HUES6 (cell line): ENCODE measurements around the gene PPP6R1.
A peak's percentile ranks its signal among the peaks of the same experiment; 100 is the strongest.

Experiments
- H3K27ac ChIP-seq: 2 replicates; pipeline ENCODE4 v1.7.0; 2013; ENCODE audit warnings: low read depth, mild to moderate bottlenecking, low read length, inconsistent platforms
- H3K27me3 ChIP-seq: 2 replicates; pipeline ENCODE4 v1.6.1; 2013; ENCODE audit warnings: low read length; ENCODE audit not compliant: control insufficient read depth, insufficient read depth
- H3K36me3 ChIP-seq: 2 replicates; pipeline ENCODE4 v1.6.1; 2013; ENCODE audit warnings: low read length; ENCODE audit not compliant: control insufficient read depth, insufficient read depth
- H3K4me1 ChIP-seq: 2 replicates; pipeline ENCODE4 v1.6.1; 2013; ENCODE audit warnings: low read length; ENCODE audit not compliant: control insufficient read depth, insufficient read depth
- H3K4me3 ChIP-seq: 2 replicates; pipeline ENCODE4 v1.5.1; 2013; ENCODE audit warnings: low read depth, low read length
- H3K9ac ChIP-seq: one replicate; pipeline ENCODE4 v1.6.1; 2013; ENCODE audit warnings: mild to moderate bottlenecking, low read length
- H3K9me3 ChIP-seq: 2 replicates; pipeline ENCODE4 v1.6.1; 2013; ENCODE audit warnings: low read depth, low read length; ENCODE audit not compliant: control insufficient read depth, insufficient read depth

The PPP6R1 gene

DNA sequence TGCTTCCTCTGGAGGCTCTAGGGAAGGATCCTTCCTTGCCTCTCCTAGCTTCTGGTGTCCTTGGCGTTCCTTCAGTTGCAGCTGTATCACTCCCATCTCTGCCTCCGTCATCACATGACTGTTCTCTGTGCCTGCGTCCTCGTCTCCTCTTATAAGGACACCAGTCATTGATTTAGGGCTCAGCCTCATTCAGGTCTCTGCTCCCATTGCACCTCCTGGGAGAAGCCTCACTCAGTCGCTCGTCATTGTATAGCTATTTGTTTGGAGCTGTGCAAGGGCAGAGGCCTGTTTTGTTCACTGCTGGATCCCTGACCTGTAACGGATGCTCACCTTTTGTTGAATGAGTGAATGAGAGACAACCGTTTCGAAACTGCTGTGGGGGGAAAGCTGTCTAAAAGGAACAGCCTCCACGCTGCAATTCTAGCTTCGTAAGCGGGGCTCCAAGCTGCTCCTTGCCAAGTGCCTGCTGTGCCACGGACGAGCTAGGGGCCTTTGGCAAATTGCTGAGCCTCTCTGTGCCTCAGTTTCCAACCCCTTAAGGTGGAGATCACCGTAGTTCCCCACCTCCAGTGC is 42.2 kb upstream of the PPP6R1 start:
- Histone ChIP-seq H3K9me3 (no peaks in the 10 kb centered on the region), H3K27ac (no peak overlapping the region), H3K4me3 (no peak overlapping the region), H3K27me3 (no peaks in the 10 kb centered on the region), H3K9ac (no peak overlapping the region), H3K36me3 (peaks cover 51% of the 10 kb centered on the region), H3K4me1 (peaks cover 12% of the 10 kb centered on the region)

DNA sequence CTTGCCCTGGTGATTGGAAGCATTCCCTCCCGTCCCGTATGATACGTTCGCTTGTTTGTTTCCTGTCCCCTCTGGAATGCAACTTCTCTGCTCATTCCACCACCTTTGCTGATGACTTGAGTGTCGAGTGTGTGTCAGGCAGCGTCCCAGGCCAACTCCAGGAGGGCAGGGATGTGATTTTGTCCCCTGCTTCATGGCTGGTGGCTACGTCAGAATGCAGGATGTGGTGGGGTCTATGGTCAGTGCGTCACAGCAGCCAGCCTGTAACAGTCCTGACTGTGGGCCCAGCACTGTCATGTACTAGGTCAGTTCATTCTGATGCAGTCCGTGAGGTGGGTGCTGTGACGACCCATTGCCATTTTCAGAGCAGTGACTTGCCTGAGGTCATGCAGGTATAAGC is 41.2 kb upstream of the PPP6R1 start:
- Histone ChIP-seq H3K9ac (no peak overlapping the region), H3K27ac (no peak overlapping the region), H3K27me3 (no peaks in the 10 kb centered on the region), H3K9me3 (no peaks in the 10 kb centered on the region), H3K36me3 (peaks cover 52% of the 10 kb centered on the region), H3K4me3 (no peak overlapping the region), H3K4me1 (peaks cover 9% of the 10 kb centered on the region)

DNA sequence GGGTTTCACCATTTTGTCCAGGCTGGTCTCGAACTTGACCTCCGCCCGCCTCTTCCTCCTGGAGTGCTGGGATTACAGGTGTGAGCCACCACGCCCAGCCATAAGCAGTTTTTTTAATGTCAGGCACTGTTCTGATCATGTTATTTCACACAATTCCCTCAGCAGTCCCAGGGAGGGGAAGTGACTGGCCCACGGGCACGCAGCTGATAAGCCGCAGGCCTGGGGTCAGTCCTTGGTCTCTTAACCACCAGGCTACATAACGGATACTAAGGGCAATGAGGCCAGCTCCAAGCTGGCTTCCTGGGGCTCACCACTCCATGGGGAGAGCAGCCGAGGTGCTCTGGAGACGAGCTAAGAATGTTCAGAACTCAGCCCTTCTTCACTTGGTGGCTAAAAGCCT is 38.5 kb upstream of the PPP6R1 start:
- Histone ChIP-seq H3K27ac (no peak overlapping the region), H3K27me3 (no peaks in the 10 kb centered on the region), H3K9ac (no peak overlapping the region), H3K36me3 (peaks cover 46% of the 10 kb centered on the region), H3K9me3 (no peaks in the 10 kb centered on the region), H3K4me3 (no peak overlapping the region), H3K4me1 (peaks cover 9% of the 10 kb centered on the region)

DNA sequence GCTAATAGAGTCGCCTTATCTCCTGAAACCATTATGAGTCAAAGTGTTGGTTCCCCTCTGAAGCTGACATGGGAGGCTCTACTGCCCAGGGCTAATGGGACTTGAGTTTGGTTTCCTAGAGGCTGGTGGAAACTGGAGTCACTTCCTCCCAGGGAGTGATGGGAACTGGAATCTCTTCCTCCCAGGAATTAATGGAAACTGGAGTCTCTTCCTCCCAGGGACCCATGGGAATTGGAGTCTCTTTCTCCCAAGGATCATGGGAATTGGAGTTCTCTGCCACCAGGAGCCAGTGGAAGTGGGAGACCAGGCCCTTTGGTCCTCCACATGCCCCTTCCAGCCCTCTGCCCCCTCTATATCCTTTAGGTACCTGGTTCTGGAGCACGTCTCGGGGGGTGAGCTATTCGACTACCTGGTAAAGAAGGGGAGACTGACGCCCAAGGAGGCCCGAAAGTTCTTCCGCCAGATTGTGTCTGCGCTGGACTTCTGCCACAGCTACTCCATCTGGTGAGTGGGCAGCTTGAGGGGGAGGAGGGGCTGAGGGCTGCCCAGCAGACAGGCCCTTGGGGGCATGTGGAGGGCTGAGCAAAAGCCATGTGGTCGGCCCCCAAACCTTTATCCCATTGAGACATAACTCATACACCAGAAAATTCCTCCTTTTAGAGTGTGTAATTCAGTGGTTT is 30.4 kb upstream of the PPP6R1 start:
- H3K4me3 ChIP-seq: no peak overlapping the region
- H3K4me1 ChIP-seq: peaks cover 7% of the 10 kb centered on the region; the same call in 1 of the 2 replicates
- H3K9me3 ChIP-seq: no peaks in the 10 kb centered on the region
- H3K36me3 ChIP-seq: peaks cover 44% of the 10 kb centered on the region
- no peak overlapping the region for H3K27ac ChIP-seq
- no peaks in the 10 kb centered on the region for H3K27me3 ChIP-seq
- no peak overlapping the region for H3K9ac ChIP-seq

DNA sequence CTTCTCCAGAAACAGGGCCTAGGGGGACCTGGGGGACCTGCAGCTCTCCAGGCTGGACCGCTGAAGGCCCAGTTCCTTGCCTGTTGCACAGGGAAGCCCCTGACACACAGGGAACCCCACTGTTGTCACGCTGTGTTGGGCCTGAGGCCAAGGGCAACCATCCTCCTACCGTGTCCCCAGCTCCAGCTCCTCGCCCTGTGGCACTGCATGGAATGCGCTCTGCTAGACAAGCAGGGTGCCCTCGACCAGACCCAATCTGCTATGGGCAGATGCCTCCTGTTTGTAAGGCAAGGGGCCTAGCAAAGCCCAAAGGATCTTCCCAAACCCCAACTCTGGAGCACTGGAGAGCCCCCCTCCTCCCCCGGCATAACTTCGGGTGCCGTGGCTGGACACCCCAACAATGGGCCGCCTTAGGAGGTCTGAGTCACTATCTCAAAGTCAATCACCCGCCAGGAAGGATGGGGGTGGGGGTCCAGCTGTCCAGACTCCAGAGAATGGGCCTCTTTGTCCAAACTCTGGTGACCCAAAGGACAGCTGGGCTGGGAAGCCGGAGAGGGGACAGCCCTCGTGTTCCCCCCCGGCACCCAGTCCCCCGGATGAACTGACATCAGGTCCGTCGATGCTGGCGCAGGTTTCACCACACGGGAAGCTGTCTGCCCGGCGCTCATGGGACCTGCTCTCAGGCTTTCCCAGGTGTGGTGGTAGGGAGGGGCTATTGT is 28.7 kb upstream of the PPP6R1 start:
- Histone ChIP-seq H3K9ac (no peak overlapping the region), H3K4me3 (no peak overlapping the region), H3K4me1 (peaks cover 7% of the 10 kb centered on the region; the same call in 1 of the 2 replicates), H3K27ac (no peak overlapping the region), H3K27me3 (no peaks in the 10 kb centered on the region), H3K36me3 (peaks cover 37% of the 10 kb centered on the region), H3K9me3 (no peaks in the 10 kb centered on the region)

DNA sequence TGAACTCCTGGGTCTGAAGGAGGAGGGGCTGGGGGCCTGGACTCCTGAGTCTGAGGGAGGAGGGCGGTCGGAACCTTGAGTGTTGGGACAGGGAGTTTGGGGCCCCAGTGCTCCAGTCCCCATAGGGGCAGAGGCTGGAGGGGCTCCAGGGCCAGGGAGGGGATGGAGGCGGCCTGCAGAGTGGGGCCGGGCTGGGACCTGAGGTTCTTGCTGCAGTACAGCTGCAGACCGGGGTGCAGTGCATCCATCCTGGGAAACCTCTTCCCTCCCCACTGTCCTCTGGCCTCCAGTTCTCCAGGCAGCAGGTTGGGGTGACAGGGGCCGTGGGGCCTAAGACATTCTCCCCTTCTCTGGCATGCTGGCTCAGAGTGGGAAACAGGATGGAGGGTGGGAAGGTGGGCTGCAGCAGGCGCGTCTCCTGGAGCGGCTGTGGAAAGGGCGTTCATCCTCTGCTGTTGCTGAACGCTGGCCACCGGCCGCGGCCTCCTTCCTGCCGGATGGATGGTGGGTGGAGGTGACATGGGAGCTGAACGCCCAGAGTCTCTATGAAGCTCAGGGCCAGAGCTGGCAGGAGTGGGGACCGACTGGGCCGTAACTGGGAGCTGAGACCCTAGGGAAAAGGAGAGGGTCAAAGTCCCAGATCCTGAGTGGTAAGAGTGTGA is 26.5 kb upstream of the PPP6R1 start:
- peak overlapping the region; percentile 53 for H3K4me3 ChIP-seq
- peaks cover 27% of the 10 kb centered on the region for H3K36me3 ChIP-seq
- no peak overlapping the region for H3K27ac ChIP-seq
- H3K27me3 ChIP-seq: no peaks in the 10 kb centered on the region
- peaks cover 15% of the 10 kb centered on the region for H3K4me1 ChIP-seq
- no peaks in the 10 kb centered on the region for H3K9me3 ChIP-seq
- peak overlapping the region; percentile 2 for H3K9ac ChIP-seq

DNA sequence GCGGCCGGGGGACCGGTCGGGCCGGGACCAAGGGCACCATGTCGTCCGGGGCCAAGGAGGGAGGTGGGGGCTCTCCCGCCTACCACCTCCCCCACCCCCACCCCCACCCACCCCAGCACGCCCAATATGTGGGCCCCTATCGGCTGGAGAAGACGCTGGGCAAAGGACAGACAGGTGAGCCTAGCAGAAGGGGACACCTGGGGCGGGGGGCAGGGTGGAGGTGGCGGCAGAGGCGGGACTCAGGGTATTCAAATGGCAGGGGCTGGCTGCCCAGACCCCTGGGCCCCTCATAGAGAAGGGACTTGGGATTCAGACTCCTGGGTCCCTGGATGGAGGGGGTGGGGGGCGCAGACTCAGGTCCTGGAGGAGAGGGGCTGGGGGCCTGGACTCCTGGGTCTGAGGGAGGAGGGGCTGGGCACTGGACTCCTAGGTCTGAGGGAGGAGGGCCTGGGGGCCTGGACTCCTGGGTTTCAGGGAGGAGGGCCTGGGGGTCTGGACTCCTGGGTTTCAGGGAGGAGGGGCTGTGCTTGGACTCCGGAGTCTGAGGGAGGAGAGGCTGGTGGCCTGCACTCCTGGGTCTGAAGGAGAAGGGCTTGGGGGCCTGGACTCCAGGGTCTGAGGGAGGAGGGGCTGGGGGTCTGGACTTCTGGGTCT is 25.7 kb upstream of the PPP6R1 start:
- Histone ChIP-seq H3K9me3 (no peaks in the 10 kb centered on the region), H3K4me3 (peak overlapping the region; percentile 53), H3K4me1 (peaks cover 15% of the 10 kb centered on the region), H3K27me3 (no peaks in the 10 kb centered on the region), H3K36me3 (peaks cover 20% of the 10 kb centered on the region), H3K9ac (no peak overlapping the region), H3K27ac (no peak overlapping the region)

DNA sequence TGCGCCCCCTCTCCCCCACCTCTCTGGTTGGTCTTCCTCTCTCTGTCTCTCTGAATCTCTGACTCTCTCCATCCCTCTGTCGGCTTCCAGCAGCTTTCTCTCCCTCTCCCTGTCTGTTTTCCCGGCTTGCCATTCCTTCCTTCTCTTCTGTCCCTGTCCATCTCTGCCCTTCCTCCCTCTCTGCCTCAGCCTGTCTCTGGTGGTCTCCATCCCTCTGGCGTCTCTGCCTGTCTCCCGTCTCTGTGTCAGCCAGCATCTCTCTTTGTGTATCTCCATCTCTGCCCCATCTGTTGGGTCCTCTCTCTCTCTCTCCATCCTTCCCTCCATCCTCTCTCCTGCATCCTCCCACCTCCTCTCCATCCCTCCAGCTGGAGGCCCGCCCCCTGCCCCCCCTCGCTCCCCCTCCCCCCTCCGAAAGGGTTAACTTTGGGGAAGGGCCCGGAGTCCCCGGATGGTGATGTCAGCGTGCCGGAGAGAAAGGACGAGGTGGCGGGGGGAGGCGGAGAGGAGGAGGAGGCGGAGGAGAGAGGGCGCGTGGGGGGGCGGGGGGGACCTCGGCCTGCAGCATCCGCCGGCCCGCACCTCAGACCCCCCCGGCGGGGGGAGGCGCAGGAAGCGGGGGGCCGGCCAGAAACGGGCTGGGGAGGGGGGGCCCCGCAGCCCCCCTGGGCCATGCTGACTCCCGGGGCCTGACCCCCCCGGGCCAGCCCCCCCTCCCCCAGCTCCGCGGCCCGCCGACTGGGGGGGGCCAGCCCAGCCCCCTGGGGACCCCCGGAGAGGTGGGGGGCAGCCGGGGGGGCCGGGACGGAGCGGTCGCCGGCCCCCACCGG is 24.9 kb upstream of the PPP6R1 start, which contains the start of gene BRSK1:
BRSK1 (plus strand) TSS at position 450 of the 830 bp plus-strand sequence. CDS start 446 bp downstream, outside the sequence.
- Histone ChIP-seq H3K4me1 (peaks cover 15% of the 10 kb centered on the region), H3K36me3 (peaks cover 12% of the 10 kb centered on the region), H3K27ac (no peak within 1 kb of the TSS), H3K9me3 (no peaks in the 10 kb centered on the region), H3K9ac (no peak within 1 kb of the TSS), H3K4me3 (peak within 1 kb of the TSS; percentile 53), H3K27me3 (no peaks in the 10 kb centered on the region)

DNA sequence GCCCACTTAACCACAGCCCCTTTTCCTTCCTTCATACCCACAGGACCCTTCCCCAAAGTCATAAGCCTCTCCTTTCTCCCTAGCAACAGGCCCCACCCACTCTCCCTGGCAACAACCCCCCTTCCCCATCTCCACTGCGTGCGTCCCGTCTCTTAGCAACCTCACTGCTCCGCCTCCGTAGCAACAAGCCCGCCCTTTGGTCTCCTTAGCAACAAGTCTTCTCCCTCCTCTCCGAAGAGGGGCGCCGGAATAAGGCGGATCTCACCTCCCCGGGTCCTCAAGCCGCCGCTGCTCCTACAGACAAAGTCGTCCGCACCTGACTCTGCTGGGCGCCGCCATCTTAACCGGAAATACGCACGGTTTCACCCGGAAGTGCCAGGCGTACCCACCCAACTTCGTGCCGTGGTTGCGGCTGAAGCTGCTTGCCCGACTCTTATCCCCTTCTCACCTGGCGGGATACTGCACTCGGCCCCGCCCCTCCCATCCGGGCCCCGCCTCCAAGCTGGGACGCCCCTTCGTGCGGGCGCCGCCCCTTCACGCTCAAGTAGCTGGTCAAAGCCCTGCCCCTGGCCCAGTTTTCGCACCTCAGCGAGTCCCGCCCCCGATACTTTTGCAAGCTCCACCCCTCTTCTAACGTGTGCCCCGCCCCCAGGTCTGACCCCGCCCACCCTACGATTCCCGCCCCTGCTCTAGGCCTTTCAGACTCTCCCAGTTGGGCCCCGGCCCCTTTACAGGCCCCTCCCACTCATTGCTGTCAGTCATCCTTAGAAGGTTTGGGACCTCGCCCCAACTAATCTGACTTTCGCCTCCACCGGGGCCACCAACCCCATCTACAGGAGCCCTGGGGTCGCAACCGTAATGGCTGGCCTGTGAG is 21.2 kb upstream of the PPP6R1 start, which contains the start of gene HSPBP1:
HSPBP1 (minus strand) TSS at position 341 of the 874 bp plus-strand sequence. CDS start 502 bp downstream, outside the sequence.
- Histone ChIP-seq H3K27me3 (no peaks in the 10 kb centered on the region), H3K36me3 (peaks cover 10% of the 10 kb centered on the region), H3K27ac (no peak within 1 kb of the TSS), H3K9me3 (no peaks in the 10 kb centered on the region), H3K4me1 (peaks cover 9% of the 10 kb centered on the region), H3K4me3 (peak within 1 kb of the TSS; percentile 75), H3K9ac (peak within 1 kb of the TSS; percentile 67)
